Measurements from ENCODE around the gene EIF4E1B. TPM values are rescaled to one million over a fixed set of nuclear protein-coding genes. Genes with fewer than 3 reads are reported as not detected.

The EIF4E1B gene
- total RNA-seq, 1 donor from 2014 or later = not detected

DNA sequence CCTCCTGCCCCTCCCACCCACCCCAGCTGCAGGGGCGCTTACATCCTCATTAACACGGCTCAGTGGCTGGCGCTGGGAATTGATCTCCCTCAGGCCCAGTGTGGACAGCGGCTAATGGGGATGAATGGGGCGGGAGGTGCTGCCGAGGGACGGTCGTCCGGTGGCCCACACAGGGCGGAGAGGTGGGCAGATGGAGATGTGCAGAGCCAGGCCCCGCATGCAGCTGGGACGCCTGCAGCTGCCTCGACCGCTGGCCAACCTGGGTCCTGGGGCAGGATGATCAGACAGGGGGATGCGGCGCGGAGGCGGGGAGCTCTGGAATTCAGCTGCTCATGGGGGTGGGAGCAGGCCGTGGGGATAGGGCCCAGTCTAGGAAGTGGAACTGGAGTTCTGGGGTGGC is 34.4 kb downstream of the EIF4E1B start:
- TF ChIP-seq CTCF (IDR thresholded peaks at IDR 0.05) = no peak
- H3K9me3 Mint-ChIP-seq (ENCODE audit: unreplicated experiment) = no peaks in the 10 kb centered on the region
- no peak for DNase-seq (ENCODE audit: extremely low spot score, unreplicated experiment)
- peaks cover 36% of the 10 kb centered on the region for H3K27me3 Mint-ChIP-seq (ENCODE audit: unreplicated experiment)
- H3K36me3 Mint-ChIP-seq (ENCODE audit: unreplicated experiment) = peaks cover 1% of the 10 kb centered on the region
- no peaks in the 10 kb centered on the region for H3K4me1 Mint-ChIP-seq (ENCODE audit: unreplicated experiment)
- H3K27ac Mint-ChIP-seq (ENCODE audit: unreplicated experiment) = no peak overlapping the region
- no peak overlapping the region for H3K4me3 Mint-ChIP-seq (ENCODE audit: unreplicated experiment)

GRCh38 chr5:176665517-176665916 is 35.0 kb downstream of the EIF4E1B start:
- no peaks in the 10 kb centered on the region for H3K9me3 Mint-ChIP-seq (ENCODE audit: unreplicated experiment)
- no peaks in the 10 kb centered on the region for H3K4me1 Mint-ChIP-seq (ENCODE audit: unreplicated experiment)
- H3K27me3 Mint-ChIP-seq (ENCODE audit: unreplicated experiment) = peaks cover 38% of the 10 kb centered on the region
- DNase-seq (ENCODE audit: extremely low spot score, unreplicated experiment) = no peak
- H3K36me3 Mint-ChIP-seq (ENCODE audit: unreplicated experiment) = peaks cover 1% of the 10 kb centered on the region
- no peak for TF ChIP-seq CTCF (IDR thresholded peaks at IDR 0.05)
- H3K27ac Mint-ChIP-seq (ENCODE audit: unreplicated experiment) = no peak overlapping the region
- no peak overlapping the region for H3K4me3 Mint-ChIP-seq (ENCODE audit: unreplicated experiment)

DNA sequence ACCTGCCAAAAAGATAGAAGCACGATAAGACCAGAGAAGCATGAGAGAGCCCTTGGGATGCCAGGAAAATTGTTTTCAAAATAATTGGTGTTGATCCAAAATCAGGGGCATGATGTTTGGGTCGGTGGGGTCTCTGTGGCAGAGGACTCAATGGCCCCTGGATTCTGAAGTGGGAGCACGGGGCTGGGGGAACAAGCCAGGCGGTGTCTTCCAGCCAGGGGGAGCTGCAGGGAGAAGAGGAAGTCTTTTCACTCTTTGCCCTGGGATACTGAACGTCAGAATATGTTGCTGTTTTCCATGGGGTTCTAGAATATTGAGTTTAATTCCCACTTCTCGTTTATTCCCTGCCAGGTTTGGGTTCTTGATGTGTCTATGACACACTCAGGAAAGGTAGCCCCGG is 37.2 kb downstream of the EIF4E1B start:
- Mint-ChIP-seq H3K27me3 (ENCODE audit: unreplicated experiment) (peaks cover 56% of the 10 kb centered on the region), H3K4me3 (ENCODE audit: unreplicated experiment) (no peak overlapping the region), H3K36me3 (ENCODE audit: unreplicated experiment) (no peaks in the 10 kb centered on the region), H3K27ac (ENCODE audit: unreplicated experiment) (no peak overlapping the region), H3K4me1 (ENCODE audit: unreplicated experiment) (no peaks in the 10 kb centered on the region), H3K9me3 (ENCODE audit: unreplicated experiment) (no peaks in the 10 kb centered on the region)
- no peak for DNase-seq (ENCODE audit: extremely low spot score, unreplicated experiment)
- TF ChIP-seq CTCF (IDR thresholded peaks at IDR 0.05) = no peak

GRCh38 chr5:176670449-176670848 is 40.0 kb downstream of the EIF4E1B start:
- Mint-ChIP-seq H3K36me3 (ENCODE audit: unreplicated experiment) (no peaks in the 10 kb centered on the region), H3K27me3 (ENCODE audit: unreplicated experiment) (peaks cover 55% of the 10 kb centered on the region), H3K4me1 (ENCODE audit: unreplicated experiment) (no peaks in the 10 kb centered on the region), H3K9me3 (ENCODE audit: unreplicated experiment) (no peaks in the 10 kb centered on the region), H3K27ac (ENCODE audit: unreplicated experiment) (no peak overlapping the region), H3K4me3 (ENCODE audit: unreplicated experiment) (no peak overlapping the region)
- DNase-seq (ENCODE audit: extremely low spot score, unreplicated experiment) = no peak
- no peak for TF ChIP-seq CTCF (IDR thresholded peaks at IDR 0.05)

GRCh38 chr5:176671399-176671798 is 40.9 kb downstream of the EIF4E1B start:
- H3K27me3 Mint-ChIP-seq (ENCODE audit: unreplicated experiment) = peaks cover 54% of the 10 kb centered on the region
- no peak for TF ChIP-seq CTCF (IDR thresholded peaks at IDR 0.05)
- DNase-seq (ENCODE audit: extremely low spot score, unreplicated experiment) = no peak

More at GRCh38 chr5:176671399-176671798, 40.9 kb downstream of the EIF4E1B start:
- Mint-ChIP-seq H3K36me3 (ENCODE audit: unreplicated experiment) (no peaks in the 10 kb centered on the region), H3K27ac (ENCODE audit: unreplicated experiment) (no peak overlapping the region), H3K4me3 (ENCODE audit: unreplicated experiment) (no peak overlapping the region), H3K4me1 (ENCODE audit: unreplicated experiment) (peaks cover 5% of the 10 kb centered on the region), H3K9me3 (ENCODE audit: unreplicated experiment) (no peaks in the 10 kb centered on the region)

Data from osteocyte (in vitro differentiated cells).